Neuron (in vitro differentiated cells): ENCODE measurements around the gene PLA2G4F.

Experiments
- H2AFZ ChIP-seq: one replicate; pipeline ENCODE4 v1.6.1; 2013; ENCODE audit warnings: low read depth, mild to moderate bottlenecking, inconsistent platforms, low read length, moderate library complexity
- H3K27me3 ChIP-seq: one replicate; pipeline ENCODE4 v1.6.1; 2013; ENCODE audit warnings: low read length; ENCODE audit not compliant: insufficient read depth
- H3K36me3 ChIP-seq: one replicate; pipeline ENCODE4 v1.6.1; 2013; ENCODE audit warnings: low read length; ENCODE audit not compliant: insufficient read depth
- H3K4me1 ChIP-seq: one replicate; pipeline ENCODE4 v1.6.1; 2013; ENCODE audit warnings: low read length; ENCODE audit not compliant: insufficient read depth
- H3K4me3 ChIP-seq: 2 replicates; pipeline ENCODE4 v1.5.1; 2013; ENCODE audit warnings: mild to moderate bottlenecking, low read length, moderate library complexity
- H3K9me3 ChIP-seq: one replicate; pipeline ENCODE4 v1.6.1; 2013; ENCODE audit warnings: low read length

PLA2G4F gene

DNA sequence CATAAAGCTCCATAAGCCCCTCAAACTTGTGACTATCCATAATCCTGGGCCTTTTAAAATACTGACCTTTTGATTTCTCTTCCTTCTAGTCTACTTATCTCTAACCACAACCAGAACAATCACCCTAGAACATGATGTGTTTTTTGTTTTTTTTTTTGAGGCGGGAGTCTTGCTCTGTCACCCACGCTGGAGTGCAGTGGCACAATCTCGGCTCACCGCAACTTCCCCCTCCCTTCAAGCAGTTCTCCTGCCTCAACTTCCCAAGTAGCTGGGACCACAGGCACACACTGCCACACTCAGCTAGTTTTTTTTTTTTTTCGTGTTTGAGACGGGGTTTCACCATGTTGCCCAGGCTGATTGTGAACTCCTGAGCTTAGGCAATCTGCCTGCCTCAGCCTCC, 26.5 kb upstream of the PLA2G4F start:
- no peaks in the 10 kb centered on the region for H3K27me3 ChIP-seq
- H2AFZ ChIP-seq: no peak overlapping the region
- H3K4me3 ChIP-seq: no peak overlapping the region
- no peaks in the 10 kb centered on the region for H3K9me3 ChIP-seq
- peaks cover 82% of the 10 kb centered on the region for H3K36me3 ChIP-seq
- no peaks in the 10 kb centered on the region for H3K4me1 ChIP-seq

GRCh38 chr15:42182328-42182886, 26.0 kb upstream of the PLA2G4F start:
- H2AFZ ChIP-seq: no peak overlapping the region
- no peaks in the 10 kb centered on the region for H3K27me3 ChIP-seq
- H3K4me3 ChIP-seq: no peak overlapping the region
- no peaks in the 10 kb centered on the region for H3K4me1 ChIP-seq
- H3K9me3 ChIP-seq: no peaks in the 10 kb centered on the region
- H3K36me3 ChIP-seq: peaks cover 79% of the 10 kb centered on the region

DNA sequence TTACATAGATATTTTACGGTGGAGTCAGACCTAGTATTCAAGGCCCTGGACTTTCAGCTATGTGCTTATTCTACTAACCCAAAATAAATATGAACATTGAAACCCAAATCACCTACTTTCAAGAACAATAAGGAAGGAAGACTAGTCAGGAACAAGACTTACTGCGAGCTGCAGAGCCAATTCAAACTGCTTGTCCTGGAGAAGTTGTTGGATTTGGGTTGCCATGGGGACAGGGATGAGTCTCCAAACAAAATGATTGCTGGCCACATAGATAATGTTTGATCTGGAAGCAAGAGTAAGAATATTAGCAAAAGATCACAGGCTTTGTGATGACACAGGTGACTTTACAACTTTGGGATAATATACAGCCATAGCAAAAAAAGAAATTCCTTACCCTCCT, 21.6 kb upstream of the PLA2G4F start:
- no peaks in the 10 kb centered on the region for H3K4me1 ChIP-seq
- no peak overlapping the region for H2AFZ ChIP-seq
- no peaks in the 10 kb centered on the region for H3K9me3 ChIP-seq
- H3K27me3 ChIP-seq: no peaks in the 10 kb centered on the region
- no peak overlapping the region for H3K4me3 ChIP-seq
- H3K36me3 ChIP-seq: peaks cover 76% of the 10 kb centered on the region

GRCh38 chr15:42175671-42176070, 19.2 kb upstream of the PLA2G4F start:
- peaks cover 82% of the 10 kb centered on the region for H3K36me3 ChIP-seq
- no peaks in the 10 kb centered on the region for H3K9me3 ChIP-seq
- no peak overlapping the region for H2AFZ ChIP-seq
- H3K27me3 ChIP-seq: no peaks in the 10 kb centered on the region
- H3K4me3 ChIP-seq: no peak overlapping the region
- H3K4me1 ChIP-seq: no peaks in the 10 kb centered on the region

DNA sequence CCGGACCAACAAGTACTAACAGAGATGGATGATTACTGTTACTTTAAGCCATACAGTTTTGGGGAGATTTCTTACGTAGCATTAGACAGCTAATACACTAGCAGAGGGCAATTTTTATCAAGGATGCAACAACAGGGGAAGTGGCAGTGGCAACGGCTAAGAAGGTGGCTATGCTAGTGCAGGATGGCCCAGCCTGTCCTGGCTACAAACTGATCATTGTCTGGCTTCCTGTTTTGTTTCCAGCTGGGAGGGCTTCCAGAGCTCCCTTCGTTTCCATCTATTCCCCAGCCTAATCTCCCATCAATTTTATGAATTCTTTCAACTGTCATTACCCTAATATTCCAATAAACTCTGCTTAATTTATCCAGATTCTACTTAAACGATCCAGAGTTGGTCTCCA, 16.0 kb upstream of the PLA2G4F start:
- Histone ChIP-seq H3K27me3 (no peaks in the 10 kb centered on the region), H3K36me3 (peaks cover 78% of the 10 kb centered on the region), H3K4me1 (no peaks in the 10 kb centered on the region), H3K9me3 (no peaks in the 10 kb centered on the region), H3K4me3 (no peak overlapping the region), H2AFZ (no peak overlapping the region)

- H3K36me3 ChIP-seq: peaks cover 79% of the 10 kb centered on the region
- H3K9me3 ChIP-seq: no peaks in the 10 kb centered on the region
- H2AFZ ChIP-seq: no peak overlapping the region
These were observed 15.4 kb upstream of the PLA2G4F start for GRCh38 chr15:42171795-42172194.

DNA sequence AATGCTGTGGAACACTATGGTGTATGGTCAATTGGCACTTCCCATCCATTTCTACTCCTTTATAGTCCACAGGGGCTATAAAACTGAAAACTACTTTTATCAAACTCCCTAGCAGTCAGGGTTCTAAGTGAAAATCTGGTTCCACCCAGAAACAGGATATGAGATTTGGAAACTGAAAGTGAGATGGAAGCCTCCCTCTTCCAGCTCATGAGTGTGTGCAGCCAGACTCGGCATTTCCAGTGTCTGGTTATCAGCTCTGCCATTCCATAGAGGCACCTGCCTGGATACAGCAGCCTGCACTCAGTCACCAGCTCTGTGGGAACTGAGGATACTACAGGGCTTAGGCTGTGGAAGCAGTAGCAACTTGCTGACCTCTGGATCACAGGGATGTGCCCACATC, 14.7 kb upstream of the PLA2G4F start:
- H3K36me3 ChIP-seq: peaks cover 83% of the 10 kb centered on the region
- H2AFZ ChIP-seq: no peak overlapping the region
- no peaks in the 10 kb centered on the region for H3K4me1 ChIP-seq
- no peaks in the 10 kb centered on the region for H3K9me3 ChIP-seq
- H3K4me3 ChIP-seq: no peak overlapping the region
- H3K27me3 ChIP-seq: no peaks in the 10 kb centered on the region

More at GRCh38 chr15:42171795-42172194, 15.4 kb upstream of the PLA2G4F start:
- no peak overlapping the region for H3K4me3 ChIP-seq
- H3K27me3 ChIP-seq: no peaks in the 10 kb centered on the region
- H3K4me1 ChIP-seq: no peaks in the 10 kb centered on the region

GRCh38 chr15:42166225-42166940, 9.9 kb upstream of the PLA2G4F start:
- H2AFZ ChIP-seq: no peak overlapping the region
- H3K36me3 ChIP-seq: peaks cover 87% of the 10 kb centered on the region
- H3K9me3 ChIP-seq: no peaks in the 10 kb centered on the region
- H3K4me3 ChIP-seq: no peak overlapping the region
- no peaks in the 10 kb centered on the region for H3K4me1 ChIP-seq
- no peaks in the 10 kb centered on the region for H3K27me3 ChIP-seq

DNA sequence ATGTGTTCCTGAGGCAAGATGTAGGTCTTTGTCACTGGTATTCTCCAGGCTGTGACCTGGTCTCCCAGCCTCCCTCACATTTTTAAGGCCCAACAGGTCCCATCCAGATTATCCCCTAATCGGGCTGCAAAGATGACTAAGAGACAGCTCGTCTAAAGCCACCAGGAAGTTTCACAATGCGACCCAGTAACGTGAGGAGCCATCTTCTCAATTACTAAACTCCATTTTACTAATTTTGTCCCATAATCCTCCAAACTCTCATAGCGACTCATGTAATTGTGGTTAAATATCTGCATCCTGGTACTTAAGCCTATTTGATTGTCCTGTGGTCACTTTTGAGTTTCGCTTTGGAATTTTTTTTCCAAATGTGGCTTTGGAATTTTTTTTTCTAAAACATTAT, 8.7 kb upstream of the PLA2G4F start:
- Histone ChIP-seq H3K4me1 (no peaks in the 10 kb centered on the region), H3K9me3 (no peaks in the 10 kb centered on the region), H3K27me3 (no peaks in the 10 kb centered on the region), H3K4me3 (no peak overlapping the region), H3K36me3 (peaks cover 90% of the 10 kb centered on the region), H2AFZ (no peak overlapping the region)

DNA sequence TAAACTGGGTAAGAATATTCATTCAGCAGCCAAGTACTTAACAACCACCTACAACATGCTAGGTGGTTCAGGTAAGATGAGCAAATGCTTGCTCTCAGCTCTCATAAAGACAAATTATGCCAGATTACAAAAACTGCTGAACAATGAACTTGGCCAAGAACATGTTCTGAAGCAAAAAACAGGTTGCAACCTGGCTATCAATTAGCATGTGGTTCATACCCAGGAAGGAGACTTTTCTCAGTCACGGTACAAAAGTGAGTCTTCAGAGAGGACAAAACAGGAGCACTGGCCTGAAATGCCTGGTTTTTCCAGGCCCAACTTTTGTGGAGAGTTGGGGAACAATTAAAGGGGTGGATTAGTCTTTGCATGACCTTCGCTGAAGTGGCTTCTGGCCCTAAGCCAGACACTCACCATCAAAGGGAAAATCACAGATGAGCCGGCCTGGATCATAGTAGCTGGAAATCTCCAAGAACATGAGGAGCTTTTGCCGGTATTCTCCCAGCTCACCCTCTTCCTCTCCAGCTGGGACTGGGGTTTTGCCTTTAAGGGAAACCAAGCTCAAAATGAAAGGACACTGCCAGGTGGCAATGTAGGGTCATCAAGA, 7.6 kb upstream of the PLA2G4F start:
- H3K9me3 ChIP-seq: no peaks in the 10 kb centered on the region
- no peak overlapping the region for H2AFZ ChIP-seq
- no peaks in the 10 kb centered on the region for H3K27me3 ChIP-seq
- no peaks in the 10 kb centered on the region for H3K4me1 ChIP-seq
- H3K36me3 ChIP-seq: peaks cover 96% of the 10 kb centered on the region
- no peak overlapping the region for H3K4me3 ChIP-seq

DNA sequence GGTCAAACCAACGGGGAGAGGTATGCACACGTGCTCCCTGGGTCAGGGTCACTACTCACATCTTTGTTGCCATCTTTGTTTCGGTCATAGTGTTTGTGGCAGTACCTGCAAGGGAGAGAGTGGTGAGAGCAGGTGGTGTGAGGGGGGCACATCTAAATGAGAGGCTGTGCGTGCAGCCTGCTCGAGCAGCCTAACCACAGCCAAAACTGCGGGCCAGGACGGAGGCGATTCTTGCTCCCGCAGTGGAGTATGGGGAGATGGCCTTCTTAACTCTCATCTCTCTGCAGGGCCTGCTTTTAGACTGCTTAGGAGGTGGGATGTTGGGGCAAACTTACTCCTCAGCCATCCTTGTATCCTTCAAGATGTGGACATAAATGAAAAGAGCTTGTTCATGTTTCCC, 6.9 kb upstream of the PLA2G4F start:
- Histone ChIP-seq H3K36me3 (peaks cover 97% of the 10 kb centered on the region), H3K9me3 (no peaks in the 10 kb centered on the region), H3K27me3 (no peaks in the 10 kb centered on the region), H3K4me3 (no peak overlapping the region), H3K4me1 (no peaks in the 10 kb centered on the region), H2AFZ (no peak overlapping the region)

- H3K36me3 ChIP-seq: peaks cover 67% of the 10 kb centered on the region
These were observed 3.7 kb upstream of the PLA2G4F start for GRCh38 chr15:42160136-42160535.

GRCh38 chr15:42159381-42160015, 3.1 kb upstream of the PLA2G4F start:
- Histone ChIP-seq H2AFZ (no peak overlapping the region), H3K27me3 (no peaks in the 10 kb centered on the region), H3K4me1 (no peaks in the 10 kb centered on the region), H3K36me3 (peaks cover 61% of the 10 kb centered on the region), H3K4me3 (no peak overlapping the region), H3K9me3 (no peaks in the 10 kb centered on the region)

More at GRCh38 chr15:42160136-42160535, 3.7 kb upstream of the PLA2G4F start:
- Histone ChIP-seq H2AFZ (no peak overlapping the region), H3K27me3 (no peaks in the 10 kb centered on the region), H3K9me3 (no peaks in the 10 kb centered on the region), H3K4me1 (no peaks in the 10 kb centered on the region), H3K4me3 (no peak overlapping the region)
